Nephron progenitor cell (in vitro differentiated cells): ENCODE measurements around the gene PRKAG2.

Experiments
- DNase-seq: peaks from one replicate; pipeline ENCODE4 v3.0.0; 2021
- H3K27ac Mint-ChIP-seq: 2 replicates; pipeline ENCODE4 v1.8.0; 2021; ENCODE audit warnings: mild to moderate bottlenecking, moderate library complexity, mixed read lengths
- H3K27me3 Mint-ChIP-seq: 2 replicates; pipeline ENCODE4 v1.8.0; 2021; ENCODE audit warnings: mild to moderate bottlenecking, low read depth, mixed read lengths; ENCODE audit not compliant: poor library complexity
- H3K36me3 Mint-ChIP-seq: 2 replicates; pipeline ENCODE4 v1.8.0; 2021; ENCODE audit warnings: low read depth, mixed read lengths
- H3K4me1 Mint-ChIP-seq: 2 replicates; pipeline ENCODE4 v1.8.0; 2021; ENCODE audit warnings: mixed read lengths
- H3K4me3 Mint-ChIP-seq: 2 replicates; pipeline ENCODE4 v1.8.0; 2021; ENCODE audit warnings: mild to moderate bottlenecking, moderate library complexity, mixed read lengths
- H3K9me3 Mint-ChIP-seq: 2 replicates; pipeline ENCODE4 v1.8.0; 2021; ENCODE audit warnings: mild to moderate bottlenecking, moderate library complexity, mixed read lengths
- TF ChIP-seq, protein P1 (sequence below): fragments of 200-600 bp; sonication (generic); IDR thresholded peaks from 2 replicates; pipeline ENCODE4 v1.5.0; 2021; ENCODE audit warnings: antibody characterized with exemption

The PRKAG2 gene

DNA sequence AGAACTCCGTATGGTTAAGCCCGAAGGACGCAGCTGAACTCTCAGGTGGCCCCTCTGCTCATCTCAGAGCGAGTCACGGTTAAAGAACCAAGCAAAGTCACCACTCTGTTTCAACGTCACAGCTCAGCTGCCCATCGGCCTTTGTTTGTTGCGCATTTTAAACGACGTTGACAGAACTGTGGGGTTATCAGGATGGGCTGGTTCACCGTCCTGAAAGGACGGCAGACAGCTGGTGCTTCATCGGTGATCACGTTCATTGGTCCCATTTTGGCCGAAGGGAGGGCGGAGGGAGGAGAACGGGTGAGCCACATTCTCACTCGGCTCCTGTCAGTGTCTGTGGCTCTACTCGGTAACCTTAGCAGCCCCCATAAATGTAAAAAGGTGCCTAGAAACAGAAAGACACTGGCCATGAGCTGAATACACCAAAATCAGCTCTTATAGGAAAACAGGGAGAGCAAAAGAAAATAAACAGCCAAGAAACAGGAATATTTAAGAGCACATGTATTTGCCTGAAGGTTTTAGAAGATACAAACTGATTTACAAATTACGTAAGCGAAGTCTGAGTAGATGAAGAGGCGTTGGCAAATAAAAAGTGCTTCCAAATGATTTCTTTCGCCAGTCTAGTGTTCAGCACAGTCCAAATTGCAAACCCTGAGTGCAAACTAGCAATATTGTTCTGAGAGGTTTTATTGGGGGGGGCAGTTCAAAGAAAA, 8.4 kb downstream of the PRKAG2 start:
- Mint-ChIP-seq H3K4me3 (no peak overlapping the region), H3K9me3 (no peaks in the 10 kb centered on the region), H3K36me3 (no peaks in the 10 kb centered on the region), H3K27me3 (peaks cover 36% of the 10 kb centered on the region), H3K4me1 (peaks cover 29% of the 10 kb centered on the region), H3K27ac (no peak overlapping the region)
- DNase-seq = no peak
- TF ChIP-seq, protein P1, sequence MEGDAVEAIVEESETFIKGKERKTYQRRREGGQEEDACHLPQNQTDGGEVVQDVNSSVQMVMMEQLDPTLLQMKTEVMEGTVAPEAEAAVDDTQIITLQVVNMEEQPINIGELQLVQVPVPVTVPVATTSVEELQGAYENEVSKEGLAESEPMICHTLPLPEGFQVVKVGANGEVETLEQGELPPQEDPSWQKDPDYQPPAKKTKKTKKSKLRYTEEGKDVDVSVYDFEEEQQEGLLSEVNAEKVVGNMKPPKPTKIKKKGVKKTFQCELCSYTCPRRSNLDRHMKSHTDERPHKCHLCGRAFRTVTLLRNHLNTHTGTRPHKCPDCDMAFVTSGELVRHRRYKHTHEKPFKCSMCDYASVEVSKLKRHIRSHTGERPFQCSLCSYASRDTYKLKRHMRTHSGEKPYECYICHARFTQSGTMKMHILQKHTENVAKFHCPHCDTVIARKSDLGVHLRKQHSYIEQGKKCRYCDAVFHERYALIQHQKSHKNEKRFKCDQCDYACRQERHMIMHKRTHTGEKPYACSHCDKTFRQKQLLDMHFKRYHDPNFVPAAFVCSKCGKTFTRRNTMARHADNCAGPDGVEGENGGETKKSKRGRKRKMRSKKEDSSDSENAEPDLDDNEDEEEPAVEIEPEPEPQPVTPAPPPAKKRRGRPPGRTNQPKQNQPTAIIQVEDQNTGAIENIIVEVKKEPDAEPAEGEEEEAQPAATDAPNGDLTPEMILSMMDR = no peak

DNA sequence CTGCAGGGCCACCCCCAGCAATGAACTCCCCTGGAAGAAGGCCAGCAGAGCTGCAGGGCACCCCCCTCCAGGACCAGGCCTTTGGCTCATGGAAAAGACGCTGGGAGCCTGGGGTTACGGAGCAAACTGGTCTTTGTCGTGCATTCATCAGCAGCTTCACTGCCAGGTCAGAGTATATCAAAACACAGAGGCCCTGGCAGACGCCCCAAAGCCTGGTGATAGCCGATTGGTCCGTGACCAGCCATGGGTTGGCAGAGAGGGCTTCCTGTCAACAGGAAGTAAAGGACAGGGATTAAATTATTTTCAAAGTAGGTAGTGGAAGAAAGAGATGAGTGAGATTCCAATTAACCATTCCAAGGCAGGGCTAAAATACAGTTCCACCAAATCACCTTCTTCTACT, 9.0 kb downstream of the PRKAG2 start:
- peaks cover 31% of the 10 kb centered on the region for H3K27me3 Mint-ChIP-seq
- H3K4me3 Mint-ChIP-seq = no peak overlapping the region
- no peak overlapping the region for H3K27ac Mint-ChIP-seq
- no peak for DNase-seq
- H3K4me1 Mint-ChIP-seq = peaks cover 32% of the 10 kb centered on the region
- H3K9me3 Mint-ChIP-seq = no peaks in the 10 kb centered on the region
- TF ChIP-seq, protein P1 = no peak
- no peaks in the 10 kb centered on the region for H3K36me3 Mint-ChIP-seq

DNA sequence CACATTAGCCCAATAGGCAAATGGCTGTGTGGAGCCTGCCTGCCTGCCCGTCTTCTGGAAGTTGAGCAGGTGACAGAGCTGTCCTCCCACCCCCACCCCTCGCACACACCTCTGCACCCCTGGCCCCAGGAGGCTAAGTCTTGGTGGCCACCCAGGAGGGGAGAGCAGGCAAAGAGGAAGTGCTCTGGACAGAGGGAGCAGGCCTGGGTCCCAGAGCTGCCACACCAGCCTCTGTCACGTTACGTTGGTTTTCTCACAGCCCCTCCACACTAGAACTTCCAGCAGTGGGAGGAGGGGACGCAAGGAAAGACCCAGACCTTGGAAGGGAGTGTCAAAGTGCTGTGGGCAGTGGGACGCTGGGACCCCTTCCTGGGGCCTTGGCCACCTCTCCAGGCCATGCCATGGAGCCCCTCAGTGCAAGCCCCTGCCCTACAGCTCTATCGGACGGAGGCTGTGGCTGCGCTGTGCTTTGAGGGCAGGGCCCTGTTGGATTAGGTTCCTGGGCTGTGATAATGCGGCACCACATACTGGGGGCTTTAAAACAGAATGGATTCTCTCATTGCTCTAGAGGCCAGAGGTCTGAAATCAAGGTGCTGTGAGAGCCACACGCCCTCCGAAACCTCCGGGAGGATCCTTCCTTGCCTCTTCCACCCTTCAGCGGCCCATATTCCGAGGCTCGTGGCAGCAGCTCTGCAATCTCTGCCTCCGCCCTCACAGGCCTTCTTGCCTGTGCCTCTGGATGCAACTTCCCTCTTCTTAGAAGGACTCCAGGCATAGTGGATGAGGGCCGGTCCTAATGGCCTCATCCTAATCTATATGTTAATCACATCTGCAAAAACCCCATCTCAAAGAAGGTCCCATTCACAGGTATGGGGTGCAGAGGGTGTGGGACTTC, 9.9 kb downstream of the PRKAG2 start:
- Mint-ChIP-seq H3K27ac (no peak overlapping the region), H3K4me3 (no peak overlapping the region), H3K27me3 (peaks cover 30% of the 10 kb centered on the region), H3K9me3 (no peaks in the 10 kb centered on the region), H3K4me1 (peaks cover 32% of the 10 kb centered on the region), H3K36me3 (no peaks in the 10 kb centered on the region)
- TF ChIP-seq, protein P1 = no peak
- no peak for DNase-seq

DNA sequence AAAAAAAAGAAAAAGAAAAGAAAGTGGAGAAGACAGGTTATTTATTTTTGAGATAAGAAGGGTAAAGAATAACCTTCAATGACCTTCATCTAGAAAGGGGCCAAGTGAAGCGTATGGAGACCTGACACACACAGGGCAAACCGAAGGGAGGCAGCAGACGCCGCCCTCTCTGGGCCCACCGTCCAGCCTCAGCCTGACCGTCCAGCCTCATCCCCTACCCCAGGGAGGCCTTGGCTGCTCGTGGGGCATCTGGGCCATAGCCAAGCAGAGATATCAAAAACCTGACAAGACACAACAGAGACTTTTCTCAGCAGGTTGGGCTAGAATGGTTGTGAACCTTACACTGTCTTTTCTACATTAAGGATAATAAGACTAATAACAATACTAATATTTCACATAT, 10.9 kb downstream of the PRKAG2 start:
- H3K36me3 Mint-ChIP-seq = no peaks in the 10 kb centered on the region
- H3K4me3 Mint-ChIP-seq = no peak overlapping the region
- DNase-seq = no peak
- peaks cover 32% of the 10 kb centered on the region for H3K4me1 Mint-ChIP-seq
- no peak overlapping the region for H3K27ac Mint-ChIP-seq
- TF ChIP-seq, protein P1 = no peak
- peaks cover 26% of the 10 kb centered on the region for H3K27me3 Mint-ChIP-seq
- H3K9me3 Mint-ChIP-seq = no peaks in the 10 kb centered on the region

DNA sequence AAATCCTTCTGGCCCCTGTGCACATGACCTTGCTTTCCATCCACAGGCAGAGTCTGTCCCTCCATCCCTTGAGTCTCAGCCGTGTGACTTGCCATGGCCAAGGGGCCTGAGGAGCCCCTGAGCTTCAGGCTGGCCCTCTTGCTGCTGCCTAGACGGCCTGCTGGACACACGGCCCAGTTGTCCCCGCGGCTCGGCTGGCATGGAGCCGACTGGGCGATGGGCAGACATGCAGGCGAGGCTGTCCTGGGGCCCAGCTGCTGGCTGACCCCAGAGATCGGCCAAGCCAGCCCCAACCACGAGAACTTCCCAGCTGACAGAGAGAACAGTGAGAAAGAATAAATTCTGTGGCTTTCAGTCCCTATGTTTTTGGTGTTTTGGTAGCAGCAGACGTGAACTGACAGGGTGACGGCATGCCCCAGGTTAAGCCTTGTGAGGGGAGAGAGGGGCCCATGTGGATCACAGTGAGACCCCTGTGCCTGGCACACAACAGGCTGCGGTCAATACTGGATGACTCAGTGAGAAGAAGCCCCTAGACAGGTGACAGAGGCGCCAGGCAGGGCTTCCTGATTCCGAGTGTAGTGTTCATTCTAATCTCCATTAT, 11.7 kb downstream of the PRKAG2 start:
- Mint-ChIP-seq H3K4me3 (no peak overlapping the region), H3K4me1 (peaks cover 32% of the 10 kb centered on the region), H3K36me3 (no peaks in the 10 kb centered on the region), H3K9me3 (no peaks in the 10 kb centered on the region), H3K27ac (no peak overlapping the region), H3K27me3 (peaks cover 27% of the 10 kb centered on the region)
- TF ChIP-seq, protein P1 = no peak
- no peak for DNase-seq
